Body of pancreas (tissue), 4 donors: ENCODE data around the gene PEA15.

Experiments used
- POLR2A ChIP-seq, 3 donors: fragments of 450-650 bp; IDR thresholded peaks; one replicate each; pipeline ENCODE4 v1.6.1; 2016; ENCODE audit warnings: antibody characterized with exemption in 3 of 3, mild to moderate bottlenecking in 2 of 3
- TF ChIP-seq, protein P1 (sequence below), 7 experiments: fragments of 450-650 bp in 4 of 7; fragments of 200-600 bp in 3 of 7; sonication (generic) in 3 of 7; IDR thresholded peaks; one replicate each; pipeline ENCODE4 v1.5.1; 2016 to 2019; ENCODE audit warnings: antibody characterized with exemption in 7 of 7

DNA sequence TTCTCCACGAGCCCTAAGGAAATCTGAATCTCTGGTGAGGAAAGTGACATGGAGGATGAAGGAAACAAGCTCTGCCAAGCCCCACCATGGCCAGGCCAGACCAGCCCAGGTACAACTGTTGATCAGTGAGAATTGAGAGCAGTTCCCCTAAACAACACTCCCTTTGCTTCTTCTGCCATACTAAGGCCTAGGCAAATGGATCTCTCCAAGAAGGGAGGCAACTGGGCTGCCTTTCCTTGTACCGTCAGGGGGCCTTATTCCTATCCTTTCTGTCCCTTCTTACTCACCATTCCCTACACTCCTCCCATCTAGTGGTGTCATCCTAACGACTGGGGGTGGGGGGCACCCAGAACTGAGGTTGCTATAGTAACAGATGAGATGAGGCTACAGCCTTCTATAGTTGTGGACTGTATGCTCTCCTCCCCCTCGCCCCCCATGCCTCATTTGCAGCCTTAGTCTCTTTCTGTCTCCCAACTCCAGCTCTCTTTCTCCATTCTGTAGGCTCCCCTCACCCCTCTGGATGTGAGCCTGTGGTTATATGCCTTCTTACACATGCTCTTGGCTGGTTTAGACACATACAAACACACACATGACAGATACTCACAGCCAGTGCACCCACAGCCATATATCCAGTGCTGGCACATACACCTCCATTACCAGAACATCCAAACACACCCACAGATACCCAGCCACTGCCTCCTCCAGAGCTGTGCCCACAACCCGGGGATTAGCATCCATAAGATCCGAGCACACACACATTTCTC, 3.6 kb downstream of the PEA15 start:
- TF ChIP-seq POLR2A (IDR thresholded peaks at IDR 0.05) = no peak
- TF ChIP-seq, protein P1, sequence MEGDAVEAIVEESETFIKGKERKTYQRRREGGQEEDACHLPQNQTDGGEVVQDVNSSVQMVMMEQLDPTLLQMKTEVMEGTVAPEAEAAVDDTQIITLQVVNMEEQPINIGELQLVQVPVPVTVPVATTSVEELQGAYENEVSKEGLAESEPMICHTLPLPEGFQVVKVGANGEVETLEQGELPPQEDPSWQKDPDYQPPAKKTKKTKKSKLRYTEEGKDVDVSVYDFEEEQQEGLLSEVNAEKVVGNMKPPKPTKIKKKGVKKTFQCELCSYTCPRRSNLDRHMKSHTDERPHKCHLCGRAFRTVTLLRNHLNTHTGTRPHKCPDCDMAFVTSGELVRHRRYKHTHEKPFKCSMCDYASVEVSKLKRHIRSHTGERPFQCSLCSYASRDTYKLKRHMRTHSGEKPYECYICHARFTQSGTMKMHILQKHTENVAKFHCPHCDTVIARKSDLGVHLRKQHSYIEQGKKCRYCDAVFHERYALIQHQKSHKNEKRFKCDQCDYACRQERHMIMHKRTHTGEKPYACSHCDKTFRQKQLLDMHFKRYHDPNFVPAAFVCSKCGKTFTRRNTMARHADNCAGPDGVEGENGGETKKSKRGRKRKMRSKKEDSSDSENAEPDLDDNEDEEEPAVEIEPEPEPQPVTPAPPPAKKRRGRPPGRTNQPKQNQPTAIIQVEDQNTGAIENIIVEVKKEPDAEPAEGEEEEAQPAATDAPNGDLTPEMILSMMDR (IDR thresholded peaks at IDR 0.05) = no peak
